Calu3 (cell line): ENCODE results near the gene COL5A1. TPM values are rescaled to one million over a fixed set of nuclear protein-coding genes. Genes with fewer than 3 reads are reported as not detected.

Source experiments
- BruUV-seq: library from RNA; stranded (reverse); fragments of 400-500 nt; replicated peaks from 2 replicates; lab custom pipeline; 2021; lab: Mats Ljungman, UMichigan
- CTCF ChIA-PET: fragments of 300-600 bp; sonication (Branson Sonifier 250); formaldehyde crosslinking; loops from one replicate; lab custom pipeline; 2022; ENCODE audit warnings: antibody characterized with exemption; lab: Charles Lee
- DNase-seq: peaks from one replicate; pipeline ENCODE4 v3.0.0; 2022
- H3K27ac Mint-ChIP-seq: one replicate; pipeline ENCODE4 v1.8.0; 2022; ENCODE audit warnings: mixed read lengths; ENCODE audit not compliant: unreplicated experiment
- H3K27me3 Mint-ChIP-seq: one replicate; pipeline ENCODE4 v1.8.0; 2022; ENCODE audit warnings: mixed read lengths; ENCODE audit not compliant: unreplicated experiment
- H3K36me3 Mint-ChIP-seq: one replicate; pipeline ENCODE4 v1.8.0; 2022; ENCODE audit warnings: mild to moderate bottlenecking, moderate library complexity, mixed read lengths; ENCODE audit not compliant: insufficient read depth, unreplicated experiment
- H3K4me1 Mint-ChIP-seq: one replicate; pipeline ENCODE4 v1.8.0; 2022; ENCODE audit warnings: mild to moderate bottlenecking, low read depth, mixed read lengths; ENCODE audit not compliant: unreplicated experiment
- H3K4me3 Mint-ChIP-seq: one replicate; pipeline ENCODE4 v1.8.0; 2022; ENCODE audit warnings: mild to moderate bottlenecking, low read depth, moderate library complexity, mixed read lengths; ENCODE audit not compliant: unreplicated experiment
- H3K9me3 Mint-ChIP-seq: one replicate; pipeline ENCODE4 v1.8.0; 2022; ENCODE audit warnings: low read depth, mixed read lengths; ENCODE audit not compliant: unreplicated experiment
- intact Hi-C: fragments of 100-400 bp; cut with micrococcal nuclease; formaldehyde crosslinking; loops from one replicate; pipeline ENCODE4 v1.10.0; 2022; ENCODE audit not compliant: unreplicated experiment
- total RNA-seq: library from RNA; stranded (reverse); gene quantifications from 2 replicates; pipeline ENCODE4 v1.2.3, GENCODE V29; 2022
- TF ChIP-seq, protein P1 (sequence below): fragments of 200-600 bp; IDR thresholded peaks from one replicate; pipeline ENCODE4 v1.8.0; 2022; ENCODE audit warnings: antibody characterized with exemption; ENCODE audit not compliant: unreplicated experiment

Gene COL5A1
- total RNA-seq, 1 experiment from 2014 or later = not detected

DNA sequence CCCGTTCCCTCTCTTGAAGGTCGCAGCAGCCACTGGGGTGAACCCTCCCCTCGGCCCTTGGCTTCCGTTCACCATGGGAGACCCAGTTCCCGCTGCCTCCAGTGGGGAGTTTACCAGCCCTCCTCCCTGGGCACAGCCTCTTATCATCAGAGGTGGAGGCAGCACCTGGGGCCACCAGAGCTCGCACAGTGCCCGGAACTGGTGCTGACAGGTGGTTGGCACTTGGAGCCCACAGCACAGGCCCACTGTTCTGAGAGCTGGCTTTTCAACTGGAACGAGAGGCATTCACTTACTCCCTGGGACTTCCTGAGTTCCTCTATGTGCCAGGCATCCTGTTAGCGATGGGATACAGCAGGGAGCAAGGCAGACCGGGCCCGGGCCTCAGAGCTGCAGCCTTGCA lies 132.2 kb downstream of the COL5A1 start:
- Mint-ChIP-seq H3K9me3 (no peaks in the 10 kb centered on the region), H3K36me3 (no peaks in the 10 kb centered on the region), H3K27me3 (no peaks in the 10 kb centered on the region), H3K27ac (no peak overlapping the region), H3K4me1 (no peaks in the 10 kb centered on the region), H3K4me3 (no peak overlapping the region)
- no TSS peak for BruUV-seq
- TF ChIP-seq, protein P1, sequence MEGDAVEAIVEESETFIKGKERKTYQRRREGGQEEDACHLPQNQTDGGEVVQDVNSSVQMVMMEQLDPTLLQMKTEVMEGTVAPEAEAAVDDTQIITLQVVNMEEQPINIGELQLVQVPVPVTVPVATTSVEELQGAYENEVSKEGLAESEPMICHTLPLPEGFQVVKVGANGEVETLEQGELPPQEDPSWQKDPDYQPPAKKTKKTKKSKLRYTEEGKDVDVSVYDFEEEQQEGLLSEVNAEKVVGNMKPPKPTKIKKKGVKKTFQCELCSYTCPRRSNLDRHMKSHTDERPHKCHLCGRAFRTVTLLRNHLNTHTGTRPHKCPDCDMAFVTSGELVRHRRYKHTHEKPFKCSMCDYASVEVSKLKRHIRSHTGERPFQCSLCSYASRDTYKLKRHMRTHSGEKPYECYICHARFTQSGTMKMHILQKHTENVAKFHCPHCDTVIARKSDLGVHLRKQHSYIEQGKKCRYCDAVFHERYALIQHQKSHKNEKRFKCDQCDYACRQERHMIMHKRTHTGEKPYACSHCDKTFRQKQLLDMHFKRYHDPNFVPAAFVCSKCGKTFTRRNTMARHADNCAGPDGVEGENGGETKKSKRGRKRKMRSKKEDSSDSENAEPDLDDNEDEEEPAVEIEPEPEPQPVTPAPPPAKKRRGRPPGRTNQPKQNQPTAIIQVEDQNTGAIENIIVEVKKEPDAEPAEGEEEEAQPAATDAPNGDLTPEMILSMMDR = no peak
- CTCF ChIA-PET = no interaction called here
- no peak for DNase-seq
- intact Hi-C loops = no loop called here

DNA sequence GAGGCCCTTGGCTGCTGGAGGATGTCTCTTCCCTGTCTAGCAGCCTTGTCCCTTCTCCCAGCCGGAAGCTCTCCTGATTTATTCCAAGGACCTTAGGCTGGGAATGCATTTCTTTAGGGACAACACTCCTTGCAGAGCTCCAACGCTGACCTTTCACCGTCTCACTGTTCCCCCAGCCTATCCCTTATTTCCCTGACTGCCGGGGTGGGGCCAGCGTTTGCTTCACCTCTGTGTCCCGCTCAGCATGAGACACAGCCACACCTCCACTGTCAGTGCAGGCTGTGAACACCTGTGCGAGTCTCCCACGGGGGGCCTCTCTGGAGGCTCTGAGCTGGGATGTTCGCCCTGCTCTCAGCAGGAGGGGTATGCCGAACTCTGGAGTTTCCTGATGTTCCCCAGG lies 132.8 kb downstream of the COL5A1 start:
- no peaks in the 10 kb centered on the region for H3K36me3 Mint-ChIP-seq
- no peak overlapping the region for H3K27ac Mint-ChIP-seq
- CTCF ChIA-PET = no interaction called here
- no peaks in the 10 kb centered on the region for H3K9me3 Mint-ChIP-seq
- no TSS peak for BruUV-seq
- TF ChIP-seq, protein P1 = no peak
- H3K27me3 Mint-ChIP-seq = no peaks in the 10 kb centered on the region
- no peak overlapping the region for H3K4me3 Mint-ChIP-seq
- intact Hi-C loops = no loop called here
- DNase-seq = no peak
- no peaks in the 10 kb centered on the region for H3K4me1 Mint-ChIP-seq

DNA sequence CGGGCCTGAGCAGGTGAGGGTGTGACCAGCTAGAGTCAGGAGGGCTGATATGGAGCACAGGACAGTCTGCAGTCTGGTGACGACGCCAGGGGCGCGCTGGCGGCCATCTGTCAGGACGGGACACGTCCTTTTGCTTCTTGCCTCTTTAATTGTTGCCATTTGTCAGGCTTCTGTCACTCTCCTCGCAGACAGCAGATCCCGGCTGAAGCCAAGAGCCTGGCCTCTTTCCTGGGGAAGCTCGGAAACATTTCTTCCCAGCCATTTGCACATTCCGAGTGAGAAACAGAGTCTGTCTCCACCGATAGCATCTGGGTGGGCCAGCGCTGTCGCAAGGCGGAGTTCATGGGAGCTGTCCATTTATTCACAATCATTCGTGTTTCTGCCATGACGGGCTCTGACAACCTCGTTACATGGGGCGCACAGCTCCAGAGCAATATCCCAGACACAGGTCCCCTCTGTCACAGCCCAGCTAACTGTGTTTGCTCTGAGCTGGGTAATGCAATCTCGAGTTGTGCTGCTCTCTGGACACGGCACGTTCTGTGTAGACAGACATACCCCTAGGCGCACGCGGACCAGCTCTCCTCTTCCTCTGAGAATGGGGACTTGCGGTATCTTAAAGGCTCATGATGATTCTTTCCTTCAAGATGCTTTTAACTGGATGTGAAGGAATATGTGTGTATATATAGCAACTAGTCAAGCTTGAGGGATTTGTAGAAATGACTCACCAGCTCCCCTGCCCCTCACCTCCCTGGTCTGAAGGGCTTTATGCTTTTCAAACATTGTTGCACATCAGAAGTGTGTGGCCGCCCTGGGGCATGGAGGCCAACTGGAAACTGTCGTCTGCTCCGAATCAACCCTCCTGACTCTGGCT lies 133.7 kb downstream of the COL5A1 start:
- H3K27ac Mint-ChIP-seq = no peak overlapping the region
- no peaks in the 10 kb centered on the region for H3K9me3 Mint-ChIP-seq
- no peak overlapping the region for H3K4me3 Mint-ChIP-seq
- no peaks in the 10 kb centered on the region for H3K4me1 Mint-ChIP-seq
- TF ChIP-seq, protein P1 = no peak
- CTCF ChIA-PET = no interaction called here
- no peaks in the 10 kb centered on the region for H3K36me3 Mint-ChIP-seq
- no TSS peak for BruUV-seq
- DNase-seq = no peak
- no peaks in the 10 kb centered on the region for H3K27me3 Mint-ChIP-seq
- intact Hi-C loops = no loop called here

DNA sequence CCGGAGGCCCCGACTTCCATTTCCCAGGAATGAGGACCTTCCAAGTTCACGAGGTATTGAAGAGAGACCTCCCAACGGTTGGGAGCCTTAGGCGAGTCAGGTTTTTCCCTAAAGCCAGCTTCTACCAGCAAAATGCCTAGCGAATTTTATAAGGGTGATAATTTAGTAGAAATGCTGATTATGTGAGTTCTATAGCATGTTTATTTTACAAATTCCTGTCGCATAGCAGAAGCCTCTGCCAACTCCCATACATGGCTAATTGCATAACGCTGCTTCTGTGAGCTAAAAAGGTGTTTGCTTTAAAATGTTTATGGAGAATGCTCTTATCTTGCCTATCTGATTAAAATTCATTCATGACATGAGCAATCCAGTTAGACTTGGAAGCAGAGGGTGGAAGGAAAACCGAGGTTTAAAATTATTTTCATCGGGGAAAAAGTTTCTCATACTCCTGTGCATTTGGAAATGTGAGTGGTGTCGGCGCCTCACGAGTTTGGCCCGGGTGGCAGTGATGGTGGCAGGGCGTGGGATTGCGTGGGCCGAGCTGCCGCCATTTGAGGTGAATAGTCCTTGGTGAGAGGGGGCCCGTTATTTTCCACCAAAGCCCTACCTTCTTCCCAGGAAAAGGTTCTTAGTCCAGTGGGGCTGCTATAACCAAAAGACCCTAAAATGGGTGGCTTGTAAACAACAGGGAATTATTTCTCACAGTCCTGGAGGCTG lies 134.6 kb downstream of the COL5A1 start:
- TF ChIP-seq, protein P1 = no peak
- Mint-ChIP-seq H3K4me1 (no peaks in the 10 kb centered on the region), H3K9me3 (no peaks in the 10 kb centered on the region), H3K27me3 (no peaks in the 10 kb centered on the region), H3K36me3 (no peaks in the 10 kb centered on the region), H3K4me3 (no peak overlapping the region), H3K27ac (no peak overlapping the region)
- BruUV-seq = no TSS peak
- DNase-seq = no peak
- intact Hi-C loops = no loop called here
- CTCF ChIA-PET = no interaction called here
